Activated CD8-positive, alpha-beta memory T cell treated with anti-CD3 and anti-CD28 coated beads for 36 hours (primary cell): ENCODE results near the gene DGKE. TPM values are rescaled to one million over a fixed set of nuclear protein-coding genes. Genes with fewer than 3 reads are reported as not detected.

Experiments used
- CTCF ChIA-PET: fragments of 350-600 bp; sonication (Branson Sonifier 250); formaldehyde crosslinking; loops from one replicate; lab custom pipeline; 2021; ENCODE audit warnings: antibody characterized with exemption; lab: Charles Lee
- POLR2A ChIA-PET: fragments of 350-600 bp; sonication (Branson Sonifier 250); formaldehyde crosslinking; loops from one replicate; lab custom pipeline; 2021; ENCODE audit warnings: antibody characterized with exemption; lab: Charles Lee
- total RNA-seq, 2 experiments: library from RNA; stranded (reverse); gene quantifications; one replicate each; pipeline ENCODE4 v1.2.3, GENCODE V29; 2021

DGKE gene
- total RNA-seq, 2 experiments from 2014 or later = 30.7 to 33.9 TPM

- POLR2A ChIA-PET = no interaction called here
- CTCF ChIA-PET = no interaction called here
Measured at GRCh38 chr17:56880571-56880970, 46.6 kb downstream of the DGKE start.

- POLR2A ChIA-PET = no interaction called here
- CTCF ChIA-PET = interaction anchor here (1.4 kb wide), 1 partner anchor 27 kb away, joined by 3 read pairs; no protein-coding TSS in a partner anchor
Measured at GRCh38 chr17:56881685-56882295, 47.8 kb downstream of the DGKE start.

DNA sequence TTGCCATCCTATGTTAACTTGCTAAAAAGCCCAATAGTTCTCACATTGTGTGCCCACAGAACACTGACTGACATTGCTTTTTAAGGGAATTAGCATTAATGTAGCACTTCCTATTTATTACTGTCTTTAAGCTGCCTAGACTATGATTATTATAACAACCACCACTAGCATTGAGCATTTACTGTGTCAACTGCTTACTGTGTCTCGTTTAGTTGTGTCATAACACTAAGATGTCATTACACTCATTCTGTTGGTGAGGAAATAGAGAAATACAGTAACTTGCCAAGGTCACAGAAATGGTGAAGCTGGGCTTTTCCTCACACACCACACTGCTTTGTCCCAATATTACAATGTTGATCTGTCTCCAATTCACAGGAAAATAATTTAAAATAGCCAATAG lies 49.7 kb downstream of the DGKE start:
- CTCF ChIA-PET = no interaction called here
- POLR2A ChIA-PET = no interaction called here

GRCh38 chr17:56884483-56885311 lies 50.7 kb downstream of the DGKE start:
- POLR2A ChIA-PET = interaction anchor here (0.5 kb wide), 1 partner anchor 35 kb away, joined by 3 read pairs; no protein-coding TSS in a partner anchor
- CTCF ChIA-PET = no interaction called here

- ChIA-PET POLR2A (no interaction called here), CTCF (no interaction called here)
Measured at GRCh38 chr17:56885312-56885657, 51.3 kb downstream of the DGKE start.

GRCh38 chr17:56886288-56886731 lies 52.4 kb downstream of the DGKE start:
- ChIA-PET POLR2A (no interaction called here), CTCF (no interaction called here)

GRCh38 chr17:56887105-56887504 lies 53.2 kb downstream of the DGKE start:
- ChIA-PET POLR2A (no interaction called here), CTCF (no interaction called here)

DNA sequence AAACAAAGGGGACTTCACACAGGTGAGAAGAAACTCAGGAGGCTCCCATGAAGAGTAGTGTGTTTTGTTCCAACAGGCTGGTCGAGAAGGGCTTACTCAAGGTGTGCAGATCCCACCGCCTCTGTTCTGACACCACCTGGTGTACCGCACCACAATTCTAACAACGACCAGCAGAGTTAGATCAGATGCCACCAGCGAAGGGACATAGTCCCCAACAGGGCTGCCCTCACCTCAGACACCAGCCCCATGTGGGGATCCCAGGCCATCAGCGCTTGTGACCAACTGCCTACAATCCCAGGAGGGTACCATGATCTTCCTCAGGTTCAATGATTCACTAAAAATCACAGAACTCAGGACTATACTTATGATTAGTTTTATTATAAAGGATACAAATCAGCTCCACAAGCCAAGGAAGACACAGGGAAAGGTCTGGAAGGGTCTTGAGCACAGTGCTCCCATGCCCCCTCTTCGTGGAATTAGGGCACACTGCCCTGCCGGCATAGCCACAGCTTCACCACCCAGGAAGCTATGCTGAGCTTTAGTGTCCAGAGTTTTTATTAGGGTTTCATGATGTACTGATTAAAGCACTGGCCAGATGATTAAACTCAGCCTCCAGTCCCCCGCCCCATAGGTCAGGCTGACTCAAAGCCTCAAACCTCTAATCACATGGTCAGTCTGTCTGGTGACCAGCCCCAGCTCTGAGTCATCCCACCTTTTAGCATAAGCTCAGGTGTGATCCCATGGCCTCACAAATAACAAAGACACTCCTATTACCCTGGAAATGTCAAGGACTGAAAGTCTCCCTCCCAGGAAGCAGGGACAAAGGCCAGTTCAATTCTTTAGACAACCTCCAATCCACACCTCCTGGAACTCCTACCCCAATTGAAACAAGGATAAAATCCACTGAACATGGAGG lies 53.9 kb downstream of the DGKE start:
- POLR2A ChIA-PET = no interaction called here

GRCh38 chr17:56890390-56890789 lies 56.4 kb downstream of the DGKE start:
- ChIA-PET POLR2A (no interaction called here), CTCF (interaction anchor here (0.6 to 1.1 kb wide), 2 partner anchors 9 to 11 kb away, joined by 3 read pairs; no protein-coding TSS in a partner anchor)

More for the DNA sequence above, 53.9 kb downstream of the DGKE start:
- CTCF ChIA-PET = interaction anchor here (0.8 kb wide), 1 partner anchor 26 kb away, joined by 3 read pairs; no protein-coding TSS in a partner anchor

DNA sequence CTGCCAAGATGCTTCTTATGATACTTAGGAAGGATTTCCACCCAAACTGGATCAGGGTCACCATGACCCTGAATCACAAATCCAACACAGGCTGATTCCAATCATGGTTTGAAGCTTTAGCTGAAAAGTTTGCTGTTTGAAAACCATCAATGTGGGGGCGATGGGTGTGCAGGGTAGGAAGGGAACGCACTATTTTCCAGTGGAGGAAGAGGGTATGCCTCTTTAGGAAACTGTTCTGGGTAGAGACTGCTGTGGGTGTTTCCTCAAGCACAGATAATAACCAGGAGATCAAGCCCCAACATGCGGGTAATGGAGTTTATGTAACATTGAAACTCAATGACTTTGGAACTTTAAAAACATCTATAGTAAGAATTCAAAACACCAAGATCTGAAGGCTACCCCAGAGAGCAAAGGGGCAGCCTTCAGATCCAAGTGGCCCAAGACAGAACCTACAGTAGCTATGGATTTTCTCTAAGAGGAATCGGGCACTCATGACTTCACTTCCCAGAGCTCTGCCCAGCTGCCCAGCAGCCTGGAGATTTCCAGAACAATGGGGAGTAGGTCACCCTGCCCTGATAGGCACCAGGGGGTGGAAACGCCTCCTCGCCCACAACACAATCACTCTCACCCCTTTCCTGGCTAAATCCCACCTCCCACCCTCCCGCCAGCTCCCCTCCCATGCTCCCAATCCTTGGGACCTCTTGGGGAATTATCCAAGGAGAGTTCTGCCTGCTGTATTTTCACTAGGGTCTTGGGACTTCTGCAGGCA lies 57.1 kb downstream of the DGKE start:
- CTCF ChIA-PET = interaction anchor here (1.1 kb wide), 1 partner anchor 8 kb away, joined by 3 read pairs; no protein-coding TSS in a partner anchor
- POLR2A ChIA-PET = no interaction called here

GRCh38 chr17:56891751-56892150 lies 57.8 kb downstream of the DGKE start:
- POLR2A ChIA-PET = no interaction called here

GRCh38 chr17:56892333-56892732 lies 58.4 kb downstream of the DGKE start:
- ChIA-PET POLR2A (interaction anchor here (1.1 kb wide), 1 partner anchor 41 kb away, joined by 3 read pairs; no protein-coding TSS in a partner anchor), CTCF (interaction anchor here (0.6 kb wide), 1 partner anchor 14 kb away, joined by 3 read pairs; no protein-coding TSS in a partner anchor)

More at GRCh38 chr17:56891751-56892150, 57.8 kb downstream of the DGKE start:
- CTCF ChIA-PET = interaction anchor here (0.6 kb wide), 1 partner anchor 15 kb away, joined by 3 read pairs; no protein-coding TSS in a partner anchor

DNA sequence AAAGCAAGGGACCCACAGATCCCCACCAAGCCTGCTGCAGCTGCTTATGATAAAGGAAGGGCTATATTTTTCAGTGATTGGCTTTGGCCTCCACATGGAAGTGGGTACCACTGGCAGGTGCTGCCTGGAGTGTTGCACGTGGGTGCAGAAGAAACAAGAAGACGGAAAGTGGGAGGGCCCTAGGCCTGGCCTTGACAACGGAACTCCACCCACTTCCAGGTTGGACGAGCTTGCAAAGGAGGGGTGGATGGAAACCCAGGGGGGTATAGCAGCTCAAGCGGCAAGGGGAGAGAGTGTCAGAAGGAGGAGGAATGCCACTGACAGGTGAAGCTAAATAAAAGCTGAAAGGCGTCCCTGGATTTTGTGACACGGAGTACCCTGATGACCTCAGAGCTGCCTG lies 59.6 kb downstream of the DGKE start:
- CTCF ChIA-PET = interaction anchor here (0.6 to 1.5 kb wide), 2 partner anchors 46 to 82 kb away, joined by 3 to 6 read pairs; no protein-coding TSS in a partner anchor
- POLR2A ChIA-PET = interaction anchor here (1.1 kb wide), 2 partner anchors 42 to 44 kb away, joined by 3 read pairs; no protein-coding TSS in a partner anchor

GRCh38 chr17:56894859-56895455 lies 61.0 kb downstream of the DGKE start:
- ChIA-PET POLR2A (interaction anchor here (0.6 kb wide), 1 partner anchor 59 kb away, joined by 5 read pairs; no protein-coding TSS in a partner anchor), CTCF (no interaction called here)

GRCh38 chr17:56896217-56896967 lies 62.4 kb downstream of the DGKE start:
- CTCF ChIA-PET = no interaction called here
- POLR2A ChIA-PET = no interaction called here

DNA sequence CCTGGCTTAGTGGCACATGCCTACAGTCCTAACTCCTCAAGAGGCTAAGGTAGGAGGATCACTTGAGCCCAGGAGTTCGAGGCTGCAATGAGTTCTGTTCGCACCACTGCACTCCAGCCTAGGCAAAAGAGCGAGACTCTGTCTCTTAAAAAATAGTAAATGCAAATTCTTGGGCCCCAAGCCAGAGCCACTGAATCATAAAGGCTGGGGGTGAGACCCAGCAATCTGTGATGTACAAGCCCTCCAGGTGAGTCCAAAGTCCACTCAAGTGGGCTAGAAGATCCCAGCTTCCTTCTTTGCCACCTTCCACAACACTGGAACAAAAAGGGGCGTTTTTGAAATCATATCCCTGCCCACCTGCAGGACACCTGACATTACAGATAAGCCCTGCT lies 63.0 kb downstream of the DGKE start:
- POLR2A ChIA-PET = no interaction called here
- CTCF ChIA-PET = no interaction called here
